Activated naive CD4-positive, alpha-beta T cell treated with anti-CD3 and anti-CD28 coated beads, Interleukin-2, amount 10 ng/mL, durations not matched to agents 5 hours and 36 hours (primary cell): ENCODE data around the gene RBM7. TPM values are rescaled to one million over a fixed set of nuclear protein-coding genes. Genes with fewer than 3 reads are reported as not detected.

ENCODE experiments used
- total RNA-seq, 2 experiments: library from RNA; stranded (reverse); gene quantifications; one replicate each; pipeline ENCODE4 v1.2.3, GENCODE V29; 2021

RBM7 gene, protein sequence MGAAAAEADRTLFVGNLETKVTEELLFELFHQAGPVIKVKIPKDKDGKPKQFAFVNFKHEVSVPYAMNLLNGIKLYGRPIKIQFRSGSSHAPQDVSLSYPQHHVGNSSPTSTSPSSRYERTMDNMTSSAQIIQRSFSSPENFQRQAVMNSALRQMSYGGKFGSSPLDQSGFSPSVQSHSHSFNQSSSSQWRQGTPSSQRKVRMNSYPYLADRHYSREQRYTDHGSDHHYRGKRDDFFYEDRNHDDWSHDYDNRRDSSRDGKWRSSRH
- total RNA-seq = 10 to 100 TPM; 30.4 to 39.9 TPM

DNA sequence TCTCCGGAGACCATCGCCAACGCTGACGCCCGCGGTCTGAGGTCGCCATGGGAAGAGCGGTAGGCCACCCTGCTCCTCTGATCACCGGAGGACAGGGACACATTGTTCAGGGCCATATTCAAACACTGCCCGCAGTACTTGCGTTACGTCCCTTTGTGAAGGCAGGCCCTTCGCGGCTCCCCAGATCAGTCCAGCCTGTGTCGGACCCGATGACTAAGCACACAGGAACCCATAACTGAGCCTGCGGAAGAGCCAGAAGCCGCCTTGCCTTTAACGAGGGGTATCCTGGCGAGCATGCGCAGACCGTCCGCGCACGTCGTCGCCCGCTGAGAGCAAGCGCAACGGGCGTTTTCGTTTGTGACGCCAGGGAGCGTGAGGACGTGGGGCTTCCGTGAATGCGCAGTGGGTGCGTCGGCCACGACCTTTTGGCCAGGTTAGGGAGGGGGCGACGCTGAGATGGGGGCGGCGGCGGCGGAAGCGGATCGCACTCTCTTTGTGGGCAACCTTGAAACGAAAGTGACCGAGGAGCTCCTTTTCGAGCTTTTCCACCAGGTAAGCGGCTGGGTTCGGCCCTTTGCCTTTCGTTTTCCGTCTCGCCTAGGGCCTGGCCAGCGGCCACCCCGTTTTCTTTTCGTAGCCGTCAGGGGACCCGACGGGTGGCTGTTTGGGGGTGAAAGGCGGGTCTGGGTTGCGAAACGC lies at the start of gene RBM7, which contains the start of gene C11orf71:
Gene RBM7, plus strand, starts transcription at position 451 of the 699 bp plus-strand sequence. Its CDS starts 6 bp downstream, at position 457.
Gene C11orf71, minus strand, starts transcription at position 296 of the 699 bp plus-strand sequence. Its CDS starts 180 bp downstream, at position 116.

DNA sequence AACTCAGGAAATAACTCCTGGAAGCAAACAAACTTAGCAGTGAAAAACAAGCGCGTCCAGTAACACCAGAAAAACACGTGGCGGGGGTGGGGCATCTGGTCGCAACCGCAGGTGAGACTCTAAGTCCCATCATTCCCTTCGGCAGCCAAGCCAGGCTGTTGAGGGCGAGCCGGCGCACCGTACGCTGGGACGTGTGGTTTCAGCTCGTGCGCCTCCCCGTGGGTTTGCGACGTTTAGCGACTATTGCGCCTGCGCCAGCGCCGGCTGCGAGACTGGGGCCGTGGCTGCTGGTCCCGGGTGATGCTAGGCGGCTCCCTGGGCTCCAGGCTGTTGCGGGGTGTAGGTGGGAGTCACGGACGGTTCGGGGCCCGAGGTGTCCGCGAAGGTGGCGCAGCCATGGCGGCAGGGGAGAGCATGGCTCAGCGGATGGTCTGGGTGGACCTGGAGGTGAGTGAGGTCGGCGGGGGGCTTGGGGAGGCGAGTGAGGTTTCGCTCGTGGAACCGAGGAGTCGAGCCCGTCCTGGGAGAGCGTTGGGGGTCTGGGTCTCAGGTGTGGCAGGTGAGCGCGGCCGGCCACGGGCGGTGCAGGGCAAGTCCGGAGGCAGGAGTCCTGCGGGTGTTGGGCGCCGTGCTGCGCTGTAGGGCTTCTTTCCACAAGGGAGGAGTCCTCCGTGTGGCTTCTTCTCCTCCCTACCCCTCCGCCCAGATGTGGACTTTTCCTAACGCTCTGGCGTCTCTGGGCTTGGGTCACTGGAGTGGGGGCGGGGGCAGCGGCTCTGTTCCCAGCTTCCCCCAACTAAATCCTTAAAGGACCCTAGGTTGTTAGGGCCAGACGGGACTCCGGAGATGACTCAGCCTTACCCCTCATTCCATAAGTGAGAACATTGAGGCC lies 39.0 kb downstream of the RBM7 start, which contains the start of gene REXO2:
Gene REXO2, plus strand, starts transcription at position 239 of the 892 bp plus-strand sequence. Its CDS starts 62 bp downstream, at position 301.

Other genes starting within 250 kb of the RBM7 start
- not detected for gene NNMT, start 104.3 kb upstream of the RBM7 start, total RNA-seq
- 1 to 10 TPM; 6.3 to 9.4 TPM for gene C11orf71, start 155 bp upstream of the RBM7 start, total RNA-seq
- 100 to 1,000 TPM; 103 to 106 TPM for gene REXO2, start 38.8 kb downstream of the RBM7 start, total RNA-seq
- gene NXPE1, start 159.2 kb downstream of the RBM7 start, total RNA-seq = not detected
- not detected for gene NXPE4, start 195.1 kb downstream of the RBM7 start, total RNA-seq